ENCODE measurements around the gene NAPA. TPM values are rescaled to one million over a fixed set of nuclear protein-coding genes. Genes with fewer than 3 reads are reported as not detected.

NAPA gene
- total RNA-seq, 1 experiment from 2014 or later, result 61.3 TPM

- Mint-ChIP-seq H3K36me3 (0 out of 2 replicates have a peak, but pooled peaks cover 7% of the 10 kb centered on the region), H3K9me3 (peaks cover 12% of the 10 kb centered on the region), H3K27me3 (ENCODE audit: low read depth) (peaks cover 2% of the 10 kb centered on the region; the same call in 1 of the 2 replicates), H3K4me3 (no peak overlapping the region), H3K4me1 (peaks cover 4% of the 10 kb centered on the region), H3K27ac (no peak overlapping the region)
- ChIA-PET CTCF (no interaction called here), POLR2A (no interaction called here)
- TF ChIP-seq CTCF (IDR thresholded peaks at IDR 0.05) (no peak), ZMAT4 (CRISPR knock-in tag; IDR thresholded peaks at IDR 0.05) (no peak)
- DNase-seq (ENCODE audit: low spot score) (no peak), ATAC-seq (no peak)
These were observed 22.6 kb upstream of the NAPA start for GRCh38 chr19:47537493-47537892.

- ATAC-seq, result no peak
- Mint-ChIP-seq H3K36me3 (0 out of 2 replicates have a peak, but pooled peaks cover 7% of the 10 kb centered on the region), H3K4me1 (no peaks in the 10 kb centered on the region), H3K27me3 (ENCODE audit: low read depth) (peaks cover 2% of the 10 kb centered on the region; the same call in 1 of the 2 replicates), H3K27ac (no peak overlapping the region), H3K4me3 (no peak overlapping the region), H3K9me3 (peaks cover 12% of the 10 kb centered on the region)
- TF ChIP-seq ZBTB43 (CRISPR knock-in tag; IDR thresholded peaks at IDR 0.05) (no peak), FOXJ3 (CRISPR knock-in tag; IDR thresholded peaks at IDR 0.05; ENCODE audit: borderline replicate concordance) (no peak)
- CTCF ChIA-PET, result interaction anchor here (0.6 to 1.4 kb wide), 4 partner anchors 17 to 179 kb away, joined by 3 to 4 read pairs (median 3); partner anchors contain the start of genes EHD2 and NAPA
- DNase-seq (ENCODE audit: low spot score), result no peak
- POLR2A ChIA-PET, result interaction anchor here (1.1 kb wide), 1 partner anchor 97 kb away, joined by 3 read pairs; no protein-coding TSS in a partner anchor
These were observed 19.8 kb upstream of the NAPA start for GRCh38 chr19:47534628-47535027.

- TF ChIP-seq ATF3 (CRISPR knock-in tag; conservative IDR thresholded peaks at IDR 0.05), result no peak
- TF ChIP-seq KAT7 (CRISPR knock-in tag; IDR thresholded peaks at IDR 0.05; ENCODE audit: borderline replicate concordance), result no peak
- no peak for TF ChIP-seq E2F4 (CRISPR knock-in tag; IDR thresholded peaks at IDR 0.05; ENCODE audit: borderline replicate concordance, low read depth)
- TF ChIP-seq NFYB (CRISPR knock-in tag; conservative IDR thresholded peaks at IDR 0.05; ENCODE audit: low read depth), result no peak
- peaks cover 4% of the 10 kb centered on the region for H3K27me3 Mint-ChIP-seq (ENCODE audit: low read depth)
- CTCF ChIA-PET, result interaction anchor here (0.6 to 2.2 kb wide), 10 partner anchors 12 to 181 kb away, joined by 3 to 14 read pairs (median 4); partner anchors contain the start of genes EHD2 and NAPA
- POLR2A ChIA-PET, result no interaction called here
- peaks cover 13% of the 10 kb centered on the region for H3K9me3 Mint-ChIP-seq
- no peaks in the 10 kb centered on the region for H3K4me1 Mint-ChIP-seq
- H3K4me3 Mint-ChIP-seq, result no peak overlapping the region
- DNase-seq (ENCODE audit: low spot score), result no peak
- no peak overlapping the region for H3K27ac Mint-ChIP-seq
- 0 out of 2 replicates have a peak, but pooled peaks cover 7% of the 10 kb centered on the region for H3K36me3 Mint-ChIP-seq
- ATAC-seq, result 0 out of 2 replicates have a peak, but pooled peaks have one; percentile 26
These were observed 17.0 kb upstream of the NAPA start for GRCh38 chr19:47531640-47532387.

GRCh38 chr19:47529018-47529742 is 14.3 kb upstream of the NAPA start:
- H3K4me1 Mint-ChIP-seq, result no peaks in the 10 kb centered on the region
- ATAC-seq, result no peak
- ChIA-PET CTCF (interaction anchor here (0.6 to 1.2 kb wide), 7 partner anchors 12 to 183 kb away, joined by 3 to 4 read pairs (median 4); partner anchors contain the start of gene EHD2), POLR2A (no interaction called here)
- no peaks in the 10 kb centered on the region for H3K36me3 Mint-ChIP-seq
- H3K27ac Mint-ChIP-seq, result no peak overlapping the region
- DNase-seq (ENCODE audit: low spot score), result no peak
- peaks cover 5% of the 10 kb centered on the region; the same call in 1 of the 2 replicates for H3K27me3 Mint-ChIP-seq (ENCODE audit: low read depth)
- H3K4me3 Mint-ChIP-seq, result no peak overlapping the region
- 0 out of 2 replicates have a peak, but pooled peaks cover 4% of the 10 kb centered on the region for H3K9me3 Mint-ChIP-seq
- TF ChIP-seq E2F4 (CRISPR knock-in tag; IDR thresholded peaks at IDR 0.05; ENCODE audit: borderline replicate concordance, low read depth) (no peak), FOXP1 (CRISPR knock-in tag; IDR thresholded peaks at IDR 0.05; ENCODE audit: borderline replicate concordance) (no peak), SMAD4 (CRISPR knock-in tag; IDR thresholded peaks at IDR 0.05) (no peak), IRF2 (CRISPR knock-in tag; IDR thresholded peaks at IDR 0.05; ENCODE audit: borderline replicate concordance, low read depth) (no peak), CREM (CRISPR knock-in tag; IDR thresholded peaks at IDR 0.05) (no peak), PRRX2 (CRISPR knock-in tag; IDR thresholded peaks at IDR 0.05) (no peak), SP1 (CRISPR knock-in tag; conservative IDR thresholded peaks at IDR 0.05) (no peak), E2F1 (CRISPR knock-in tag; IDR thresholded peaks at IDR 0.05) (no peak), SOX15 (CRISPR knock-in tag; IDR thresholded peaks at IDR 0.05) (no peak)
